Left lung (tissue), 10 donors: ENCODE data around the gene RNLS. TPM values are rescaled to one million over a fixed set of nuclear protein-coding genes. Genes with fewer than 3 reads are reported as not detected.

ENCODE experiments used
- ATAC-seq: fragments of 200-7000 bp; cut with Tn5 transposase; one replicate; pipeline ENCODE4 v1.9.1; 2020; ENCODE audit warnings: moderate library complexity
- DNase-seq, 4 donors: peaks; one replicate each; pipeline ENCODE4 v3.0.0-alpha.2; 2013 to 2020
- H3K27ac ChIP-seq, 2 donors: fragments of 200-600 bp; sonication (generic) in 1 of 2; one replicate each; pipeline versions ENCODE4 v1.5.0 to v1.8.0; 2020 to 2021
- H3K27me3 ChIP-seq, 2 donors: fragments of 200-600 bp; sonication (generic) in 1 of 2; one replicate each; pipeline versions ENCODE4 v1.5.0 to v1.8.0; 2020 to 2021
- H3K36me3 ChIP-seq, 2 donors: fragments of 200-600 bp; sonication (generic) in 1 of 2; one replicate each; pipeline versions ENCODE4 v1.5.0 to v1.8.0; 2020 to 2021
- H3K4me1 ChIP-seq, 2 donors: fragments of 200-600 bp; one replicate each; pipeline ENCODE4 v1.8.0; 2021
- H3K4me3 ChIP-seq, 2 donors: fragments of 200-600 bp; sonication (generic) in 1 of 2; one replicate each; pipeline versions ENCODE4 v1.5.0 to v1.8.0; 2020 to 2021; ENCODE audit warnings: mild to moderate bottlenecking in 1 of 2
- H3K9me3 ChIP-seq, 2 donors: fragments of 200-600 bp; sonication (generic) in 1 of 2; one replicate each; pipeline versions ENCODE4 v1.5.0 to v1.8.0; 2020 to 2021
- intact Hi-C, 2 donors: fragments of 100-400 bp; cut with DNase I; formaldehyde crosslinking; loops; one replicate each; pipeline versions ENCODE4 v1.11.2 to v1.14.2; 2022
- polyA plus RNA-seq, 6 donors: library from polyadenylated mRNA; unstranded; fragments of 120-200 nt; gene quantifications; one replicate each; pipeline ENCODE4 v1.2.1, GENCODE V29; 2013; ENCODE audit not compliant: insufficient read length in 6 of 6
- total RNA-seq, 2 donors: library from RNA; stranded (reverse); fragmentation: NEBNext Ultra II Directional; extraction: Animal tissue kit (Norgen Biotek cat#: 25700); gene quantifications; one replicate each; pipeline ENCODE4 v1.2.1, GENCODE V29; 2021
- TF ChIP-seq, protein P1 (sequence below), 2 donors: fragments of 200-600 bp; sonication (generic) in 1 of 2; IDR thresholded peaks; one replicate each; pipeline versions ENCODE4 v1.5.0 to v1.8.0; 2021; ENCODE audit warnings: antibody characterized with exemption in 2 of 2
- donor health status: DM: no; HTN: yes; CAD: no.
- donor health status: DM: no; HTN: no; CAD: no.

Gene RNLS
- total and polyA plus RNA-seq, 8 donors, result 4.1 to 8.8 (median 5.2) TPM

DNA sequence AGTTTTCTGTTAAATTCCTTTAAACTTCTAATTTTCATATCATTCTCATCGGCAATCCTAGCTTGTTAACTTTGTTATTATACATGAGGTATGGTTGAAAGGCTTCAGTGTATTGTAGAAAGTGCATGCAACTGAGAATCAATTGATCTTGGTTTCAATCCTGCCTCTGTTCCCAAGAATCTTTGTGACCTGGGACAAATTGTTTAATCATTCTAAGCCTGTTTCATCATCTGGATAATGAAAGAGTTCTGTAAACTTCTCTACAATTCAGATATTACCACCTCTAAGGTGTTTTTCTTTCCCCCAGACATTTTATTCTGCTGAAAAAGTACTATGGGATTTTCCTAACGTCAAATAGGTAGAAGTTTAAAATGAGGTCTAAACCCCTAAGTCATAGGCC is 179.0 kb downstream of the RNLS start:
- no peaks in the 10 kb centered on the region for H3K36me3 ChIP-seq
- no peaks in the 10 kb centered on the region for H3K27me3 ChIP-seq
- ATAC-seq, result no peak
- DNase-seq, result no peak
- H3K27ac ChIP-seq, result no peak overlapping the region
- intact Hi-C loops, result no loop called here
- H3K9me3 ChIP-seq, result no peaks in the 10 kb centered on the region
- no peaks in the 10 kb centered on the region for H3K4me1 ChIP-seq
- TF ChIP-seq, protein P1, sequence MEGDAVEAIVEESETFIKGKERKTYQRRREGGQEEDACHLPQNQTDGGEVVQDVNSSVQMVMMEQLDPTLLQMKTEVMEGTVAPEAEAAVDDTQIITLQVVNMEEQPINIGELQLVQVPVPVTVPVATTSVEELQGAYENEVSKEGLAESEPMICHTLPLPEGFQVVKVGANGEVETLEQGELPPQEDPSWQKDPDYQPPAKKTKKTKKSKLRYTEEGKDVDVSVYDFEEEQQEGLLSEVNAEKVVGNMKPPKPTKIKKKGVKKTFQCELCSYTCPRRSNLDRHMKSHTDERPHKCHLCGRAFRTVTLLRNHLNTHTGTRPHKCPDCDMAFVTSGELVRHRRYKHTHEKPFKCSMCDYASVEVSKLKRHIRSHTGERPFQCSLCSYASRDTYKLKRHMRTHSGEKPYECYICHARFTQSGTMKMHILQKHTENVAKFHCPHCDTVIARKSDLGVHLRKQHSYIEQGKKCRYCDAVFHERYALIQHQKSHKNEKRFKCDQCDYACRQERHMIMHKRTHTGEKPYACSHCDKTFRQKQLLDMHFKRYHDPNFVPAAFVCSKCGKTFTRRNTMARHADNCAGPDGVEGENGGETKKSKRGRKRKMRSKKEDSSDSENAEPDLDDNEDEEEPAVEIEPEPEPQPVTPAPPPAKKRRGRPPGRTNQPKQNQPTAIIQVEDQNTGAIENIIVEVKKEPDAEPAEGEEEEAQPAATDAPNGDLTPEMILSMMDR (IDR thresholded peaks at IDR 0.05), result no peak
- no peak overlapping the region for H3K4me3 ChIP-seq

DNA sequence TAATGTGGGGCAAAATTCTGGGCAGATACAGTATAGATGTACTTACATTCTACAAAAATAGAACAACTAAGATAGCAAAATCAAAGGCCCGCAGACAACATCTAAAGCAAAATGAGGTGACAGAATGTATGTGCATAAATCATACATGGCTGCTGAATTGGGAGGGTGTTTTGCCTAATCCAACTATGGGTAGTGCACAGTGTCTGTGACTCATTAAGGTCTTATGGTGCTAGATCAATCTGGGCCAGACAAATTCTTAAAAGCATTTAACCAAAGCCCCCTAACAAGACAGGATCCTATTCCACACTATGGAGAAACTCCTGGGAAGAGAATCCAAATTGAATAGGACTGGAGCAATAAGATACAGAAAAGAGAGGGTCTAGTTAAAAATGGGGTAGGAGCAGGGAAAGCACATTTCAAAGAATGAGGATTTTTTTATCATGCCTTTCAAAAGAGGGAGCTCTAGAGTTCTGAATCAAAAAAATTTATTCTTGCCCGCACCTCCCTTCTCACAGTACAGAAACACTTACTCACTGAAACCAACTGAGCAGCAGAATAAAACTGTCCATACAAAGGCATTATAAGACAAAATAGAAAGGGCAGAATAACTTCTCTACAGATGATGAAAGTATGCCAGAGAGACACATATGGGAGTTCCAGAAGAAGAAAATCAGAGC is 181.3 kb downstream of the RNLS start:
- peaks cover 0 to 20% of the 10 kb centered on the region in 2 donors for H3K9me3 ChIP-seq
- TF ChIP-seq, protein P1 (IDR thresholded peaks at IDR 0.05), result peak in 1 of 2 donors; percentile 19
- H3K4me1 ChIP-seq, result no peaks in the 10 kb centered on the region
- intact Hi-C loops, result no loop called here
- H3K27ac ChIP-seq, result no peak overlapping the region
- ATAC-seq, result peak; percentile 76
- DNase-seq, result no peak
- H3K27me3 ChIP-seq, result no peaks in the 10 kb centered on the region
- H3K36me3 ChIP-seq, result no peaks in the 10 kb centered on the region
- H3K4me3 ChIP-seq, result no peak overlapping the region

DNA sequence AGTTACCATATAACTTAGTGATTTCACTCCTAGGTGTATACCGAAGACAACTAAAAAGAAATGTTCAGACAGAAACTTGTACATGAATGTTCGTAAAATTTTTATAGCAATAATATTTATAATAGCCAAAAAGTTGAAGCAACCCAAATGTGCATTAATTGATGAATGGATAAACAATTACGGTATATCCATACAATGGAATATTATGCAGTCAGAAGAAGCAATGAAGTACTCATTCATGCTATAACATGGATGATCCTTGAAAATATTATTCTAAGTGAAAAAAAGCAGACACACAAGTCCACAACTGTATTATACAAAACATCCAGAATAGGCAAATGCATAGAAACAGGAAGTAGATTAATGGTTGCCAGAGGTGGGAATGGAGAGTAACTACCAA is 183.9 kb downstream of the RNLS start:
- Histone ChIP-seq H3K4me3 (no peak overlapping the region), H3K36me3 (no peaks in the 10 kb centered on the region), H3K27me3 (no peaks in the 10 kb centered on the region), H3K27ac (no peak overlapping the region), H3K9me3 (peaks cover 5 to 39% of the 10 kb centered on the region in 2 donors), H3K4me1 (no peaks in the 10 kb centered on the region)
- ATAC-seq, result no peak
- TF ChIP-seq, protein P1 (IDR thresholded peaks at IDR 0.05), result no peak
- DNase-seq, result no peak
- intact Hi-C loops, result no loop called here

DNA sequence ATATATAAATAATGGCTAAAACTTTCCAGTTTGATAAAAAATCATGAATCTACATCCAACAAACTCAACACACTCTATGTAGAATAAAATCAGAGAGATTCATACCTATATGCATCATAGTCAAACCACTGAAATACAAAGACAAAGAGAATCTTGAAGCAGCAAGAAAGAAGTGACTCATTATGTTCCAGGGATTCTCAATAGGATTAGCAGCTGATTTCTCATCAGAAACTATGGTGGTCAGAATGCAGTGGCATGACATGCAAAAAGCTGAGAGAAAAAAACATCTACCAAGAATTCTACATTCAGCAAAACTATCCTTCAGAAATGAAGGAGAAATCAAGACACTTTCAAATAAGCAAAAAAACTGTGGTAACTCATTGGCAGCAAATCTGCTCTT is 187.4 kb downstream of the RNLS start:
- Histone ChIP-seq H3K36me3 (no peaks in the 10 kb centered on the region), H3K27ac (no peak overlapping the region), H3K4me3 (no peak overlapping the region), H3K27me3 (no peaks in the 10 kb centered on the region), H3K4me1 (no peaks in the 10 kb centered on the region), H3K9me3 (peaks cover 5 to 39% of the 10 kb centered on the region in 2 donors)
- TF ChIP-seq, protein P1 (IDR thresholded peaks at IDR 0.05), result no peak
- DNase-seq (no peak), ATAC-seq (no peak)
- intact Hi-C loops, result no loop called here

DNA sequence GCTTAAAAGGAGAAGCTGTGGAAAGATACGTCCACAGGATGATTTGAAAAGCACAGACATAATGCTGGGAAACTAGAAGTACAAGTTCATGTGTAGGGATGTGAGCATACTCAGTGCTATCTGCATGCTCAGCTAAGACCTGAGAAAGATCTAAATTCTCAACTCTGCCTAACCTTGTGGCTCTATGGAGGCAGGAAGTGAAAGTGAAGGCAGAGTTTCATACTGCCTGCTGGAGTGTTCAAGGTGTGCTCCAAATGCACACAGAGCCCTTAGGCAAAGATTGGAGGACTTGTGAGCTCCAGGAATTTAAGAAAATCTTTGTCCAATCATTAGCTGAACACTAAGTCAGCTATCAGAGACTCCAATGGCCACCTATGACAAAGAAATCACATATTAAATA is 190.9 kb downstream of the RNLS start:
- peaks cover 5 to 23% of the 10 kb centered on the region in 2 donors for H3K9me3 ChIP-seq
- no peaks in the 10 kb centered on the region for H3K36me3 ChIP-seq
- H3K4me3 ChIP-seq, result no peak overlapping the region
- ATAC-seq, result peak; percentile 71
- H3K27me3 ChIP-seq, result no peaks in the 10 kb centered on the region
- TF ChIP-seq, protein P1 (IDR thresholded peaks at IDR 0.05), result no peak
- intact Hi-C loops, result no loop called here
- DNase-seq, result no peak
- peaks cover 4 to 25% of the 10 kb centered on the region in 2 donors for H3K4me1 ChIP-seq
- no peak overlapping the region for H3K27ac ChIP-seq
